ENCODE results near the gene BCAS3.

DNA sequence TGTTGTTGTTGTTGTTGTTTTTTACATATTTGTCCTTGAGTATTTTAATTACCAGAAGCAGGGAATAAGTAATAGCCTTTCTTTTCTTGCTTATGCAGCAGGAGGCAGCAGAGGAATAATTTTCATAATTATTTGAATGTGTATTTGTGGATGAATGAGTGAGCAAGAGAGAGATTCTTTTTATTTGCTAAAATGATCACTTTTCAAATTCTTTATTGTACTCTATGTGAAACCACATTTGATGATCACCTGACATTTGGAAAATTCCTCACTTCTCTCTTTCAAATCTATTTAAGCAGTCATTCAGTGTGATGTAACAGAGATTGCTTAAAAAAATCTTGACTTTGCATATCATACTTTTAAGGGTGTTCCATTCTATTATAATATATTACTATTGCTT, 223.6 kb downstream of the BCAS3 start:
- no peak for TF ChIP-seq ARNT (IDR thresholded peaks at IDR 0.05)
- no peak for TF ChIP-seq L3MBTL2 (conservative IDR thresholded peaks at IDR 0.05)
- TF ChIP-seq ZNF384 (IDR thresholded peaks at IDR 0.05) = no peak
- no peak for TF ChIP-seq BHLHE40 (IDR thresholded peaks at IDR 0.05; ENCODE audit: borderline replicate concordance)
- TF ChIP-seq HDGF (IDR thresholded peaks at IDR 0.05; ENCODE audit: borderline replicate concordance) = no peak
- TF ChIP-seq FOXA1 (IDR thresholded peaks at IDR 0.05) = no peak
